Peyer's patch (tissue), 4 donors: ENCODE results near the gene TMEM238. TPM values are rescaled to one million over a fixed set of nuclear protein-coding genes. Genes with fewer than 3 reads are reported as not detected.
A peak's percentile ranks its signal among the peaks of the same experiment; 100 is the strongest.

Experiments
- DNase-seq, 3 donors: peaks; one replicate each; pipeline ENCODE4 v3.0.0-alpha.2; 2017 to 2019
- H3K27ac ChIP-seq, 4 donors: fragments of 200-600 bp; sonication (generic); one replicate each; pipeline ENCODE4 v1.5.1; 2016 to 2019
- H3K27me3 ChIP-seq, 2 donors: fragments of 200-600 bp; sonication (generic); one replicate each; pipeline ENCODE4 v1.5.1; 2019
- H3K36me3 ChIP-seq, 3 donors: fragments of 200-600 bp; sonication (generic); one replicate each; pipeline ENCODE4 v1.5.1; 2016 to 2019
- H3K4me1 ChIP-seq, 4 donors: fragments of 200-600 bp; sonication (generic); one replicate each; pipeline ENCODE4 v1.5.1; 2016 to 2019
- H3K4me3 ChIP-seq, 4 donors: fragments of 200-600 bp; sonication (generic); 1 replicate in 3 of 4; 2 replicates in 1 of 4; pipeline ENCODE4 v1.5.1; 2016 to 2019; ENCODE audit warnings: mild to moderate bottlenecking in 1 of 4
- H3K9me3 ChIP-seq, 4 donors: fragments of 200-600 bp; sonication (generic); one replicate each; pipeline ENCODE4 v1.5.1; 2016 to 2019; ENCODE audit warnings: mild to moderate bottlenecking in 1 of 4
- POLR2A ChIP-seq, 2 donors: fragments of 450-650 bp; IDR thresholded peaks; one replicate each; pipeline ENCODE4 v1.5.1; 2017; ENCODE audit warnings: antibody characterized with exemption in 2 of 2, mild to moderate bottlenecking in 2 of 2, moderate library complexity in 2 of 2
- total RNA-seq, 4 donors: library from RNA; depleted of rRNA; stranded (reverse); fragments of >200 nt; gene quantifications; one replicate each; pipeline ENCODE4 v1.1.0, GENCODE V29; 2016
- TF ChIP-seq, protein P1 (sequence below), 6 experiments: fragments of 450-650 bp in 4 of 6; fragments of 200-600 bp in 2 of 6; sonication (generic) in 1 of 6; IDR thresholded peaks; one replicate each; pipeline ENCODE4 v1.5.1; 2017 to 2019; ENCODE audit warnings: antibody characterized with exemption in 6 of 6, mild to moderate bottlenecking in 3 of 6, moderate library complexity in 1 of 6

Gene TMEM238
- total RNA-seq, 4 donors from 2014 or later = 19.8 to 75.8 (median 61.6) TPM

DNA sequence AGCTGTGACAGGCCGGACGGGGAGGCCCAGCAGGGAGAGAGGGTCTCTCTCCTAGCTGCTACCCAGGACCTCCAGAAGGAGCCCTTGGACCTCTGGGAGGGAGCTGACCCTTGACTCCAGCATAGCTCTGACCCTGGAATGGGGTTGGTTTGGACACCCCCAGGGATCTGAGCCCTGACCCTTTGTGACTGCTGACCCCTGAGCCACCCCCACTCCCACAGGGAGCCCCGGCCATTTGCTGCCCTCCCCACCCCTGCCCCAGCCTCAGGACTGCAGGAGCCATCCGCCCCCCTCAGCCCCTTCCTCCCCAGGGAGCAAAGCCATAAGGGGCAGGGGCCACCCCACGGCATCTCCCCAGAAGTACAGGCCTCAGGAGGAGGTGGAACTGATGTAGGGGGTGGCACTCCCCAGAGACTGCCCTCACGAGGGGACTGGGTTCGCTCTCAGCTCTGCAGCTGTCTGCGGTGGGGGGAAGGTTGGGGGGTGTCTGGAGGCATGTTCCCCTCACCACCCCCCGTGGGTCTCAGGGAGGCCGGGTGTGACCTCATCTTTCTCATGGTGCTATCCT is 36.6 kb downstream of the TMEM238 start:
- no peak overlapping the region for H3K4me3 ChIP-seq
- peaks cover 0 to 23% (median 0%) of the 10 kb centered on the region in 3 donors for H3K36me3 ChIP-seq
- peaks cover 0 to 10% (median 0%) of the 10 kb centered on the region in 4 donors for H3K4me1 ChIP-seq
- no peak for TF ChIP-seq POLR2A (IDR thresholded peaks at IDR 0.05)
- TF ChIP-seq, protein P1, sequence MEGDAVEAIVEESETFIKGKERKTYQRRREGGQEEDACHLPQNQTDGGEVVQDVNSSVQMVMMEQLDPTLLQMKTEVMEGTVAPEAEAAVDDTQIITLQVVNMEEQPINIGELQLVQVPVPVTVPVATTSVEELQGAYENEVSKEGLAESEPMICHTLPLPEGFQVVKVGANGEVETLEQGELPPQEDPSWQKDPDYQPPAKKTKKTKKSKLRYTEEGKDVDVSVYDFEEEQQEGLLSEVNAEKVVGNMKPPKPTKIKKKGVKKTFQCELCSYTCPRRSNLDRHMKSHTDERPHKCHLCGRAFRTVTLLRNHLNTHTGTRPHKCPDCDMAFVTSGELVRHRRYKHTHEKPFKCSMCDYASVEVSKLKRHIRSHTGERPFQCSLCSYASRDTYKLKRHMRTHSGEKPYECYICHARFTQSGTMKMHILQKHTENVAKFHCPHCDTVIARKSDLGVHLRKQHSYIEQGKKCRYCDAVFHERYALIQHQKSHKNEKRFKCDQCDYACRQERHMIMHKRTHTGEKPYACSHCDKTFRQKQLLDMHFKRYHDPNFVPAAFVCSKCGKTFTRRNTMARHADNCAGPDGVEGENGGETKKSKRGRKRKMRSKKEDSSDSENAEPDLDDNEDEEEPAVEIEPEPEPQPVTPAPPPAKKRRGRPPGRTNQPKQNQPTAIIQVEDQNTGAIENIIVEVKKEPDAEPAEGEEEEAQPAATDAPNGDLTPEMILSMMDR (IDR thresholded peaks at IDR 0.05) = no peak
- peaks cover 0 to 5% of the 10 kb centered on the region in 2 donors for H3K27me3 ChIP-seq
- no peaks in the 10 kb centered on the region for H3K9me3 ChIP-seq
- DNase-seq = no peak
- H3K27ac ChIP-seq = no peak overlapping the region

DNA sequence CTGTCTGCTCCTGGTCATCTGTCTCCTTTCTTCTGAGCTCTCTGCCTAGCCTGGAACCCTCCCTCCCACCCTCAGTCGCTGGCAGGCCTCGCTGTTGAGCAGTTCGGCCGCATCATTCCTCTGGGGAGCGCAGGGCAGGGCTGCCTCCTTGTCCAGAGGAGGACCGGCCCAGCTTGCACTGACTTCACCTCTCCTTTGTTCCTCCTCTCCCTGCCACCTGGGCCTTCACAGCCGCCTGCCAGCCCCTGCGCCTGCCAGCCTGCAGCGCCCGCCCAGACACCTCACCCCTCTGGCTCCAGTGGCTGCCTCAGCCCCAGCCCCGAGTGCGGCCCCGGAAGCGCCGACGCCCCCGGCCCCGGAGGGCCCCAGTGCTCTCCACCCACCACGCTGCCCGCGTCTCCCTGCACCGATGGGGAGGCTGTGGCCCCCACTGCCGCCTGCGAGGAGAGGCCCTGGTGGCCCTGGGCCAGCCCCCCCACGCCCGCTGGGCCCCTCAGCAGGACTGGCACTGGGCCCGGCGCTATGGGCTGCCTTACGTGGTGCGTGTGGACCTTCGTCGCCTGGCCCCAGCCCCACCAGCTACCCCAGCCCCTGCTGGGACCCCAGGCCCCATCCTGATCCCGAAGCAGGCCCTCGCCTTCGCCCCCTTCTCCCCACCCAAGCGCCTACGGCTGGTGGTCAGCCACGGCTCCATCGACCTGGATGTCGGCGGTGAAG is 37.2 kb downstream of the TMEM238 start:
- no peaks in the 10 kb centered on the region for H3K27me3 ChIP-seq
- H3K27ac ChIP-seq = no peak overlapping the region
- TF ChIP-seq, protein P1 (IDR thresholded peaks at IDR 0.05) = no peak
- TF ChIP-seq POLR2A (IDR thresholded peaks at IDR 0.05) = no peak
- no peaks in the 10 kb centered on the region for H3K9me3 ChIP-seq
- H3K36me3 ChIP-seq = peaks cover 0 to 29% (median 0%) of the 10 kb centered on the region in 3 donors
- no peak for DNase-seq
- peaks cover 0 to 8% (median 0%) of the 10 kb centered on the region in 4 donors for H3K4me1 ChIP-seq
- H3K4me3 ChIP-seq = no peak overlapping the region

GRCh38 chr19:55345818-55346724 is 38.0 kb downstream of the TMEM238 start:
- Histone ChIP-seq H3K4me1 (peaks cover 0 to 13% (median 2%) of the 10 kb centered on the region in 4 donors), H3K36me3 (peaks cover 0 to 30% (median 0%) of the 10 kb centered on the region in 3 donors), H3K9me3 (no peaks in the 10 kb centered on the region), H3K4me3 (no peak overlapping the region), H3K27ac (no peak overlapping the region), H3K27me3 (no peaks in the 10 kb centered on the region)
- DNase-seq = peak in 2 of 3 donors; percentile 62 to 70
- TF ChIP-seq, protein P1 (IDR thresholded peaks at IDR 0.05) = no peak
- TF ChIP-seq POLR2A (IDR thresholded peaks at IDR 0.05) = no peak

DNA sequence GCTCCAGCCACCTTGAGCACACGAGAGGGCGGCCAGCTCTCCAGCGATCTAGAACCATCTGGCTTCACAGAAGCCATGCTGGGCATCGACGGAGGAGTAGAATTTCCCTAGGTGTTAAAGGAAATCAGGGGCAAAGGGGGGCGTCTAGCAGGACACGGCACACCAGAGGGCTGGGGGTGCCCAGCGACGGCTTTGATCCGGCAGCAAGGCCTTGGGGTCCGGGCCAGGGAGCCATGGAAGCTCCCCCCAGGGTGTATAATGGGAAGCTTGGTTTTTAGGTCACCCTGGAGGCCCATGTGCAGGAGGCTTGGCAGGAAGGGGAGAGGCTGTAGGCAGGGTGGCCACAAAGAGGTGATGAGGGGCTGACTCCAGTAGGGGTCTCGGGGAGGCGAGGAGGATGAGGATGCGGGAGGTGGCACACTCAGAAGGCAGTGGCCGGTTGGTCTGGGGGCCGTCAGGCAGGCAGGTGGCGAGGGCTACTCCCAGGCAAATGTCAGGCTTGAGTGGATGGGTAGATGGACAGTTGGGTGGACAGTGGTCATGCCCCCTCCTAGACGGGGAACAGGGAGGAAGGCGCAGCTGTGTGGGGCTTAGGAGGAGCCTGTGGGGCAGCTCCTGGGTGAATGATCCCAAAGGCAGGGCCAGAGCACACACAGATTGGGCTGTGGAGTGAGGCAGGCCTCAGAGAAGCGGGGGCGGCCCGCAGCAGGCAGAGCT is 38.8 kb downstream of the TMEM238 start:
- H3K9me3 ChIP-seq = no peaks in the 10 kb centered on the region
- no peak overlapping the region for H3K4me3 ChIP-seq
- peaks cover 0 to 30% (median 0%) of the 10 kb centered on the region in 3 donors for H3K36me3 ChIP-seq
- H3K27me3 ChIP-seq = no peaks in the 10 kb centered on the region
- TF ChIP-seq, protein P1 (IDR thresholded peaks at IDR 0.05) = no peak
- no peak for TF ChIP-seq POLR2A (IDR thresholded peaks at IDR 0.05)
- no peak overlapping the region for H3K27ac ChIP-seq
- H3K4me1 ChIP-seq = peaks cover 0 to 21% (median 10%) of the 10 kb centered on the region in 4 donors
- no peak for DNase-seq

DNA sequence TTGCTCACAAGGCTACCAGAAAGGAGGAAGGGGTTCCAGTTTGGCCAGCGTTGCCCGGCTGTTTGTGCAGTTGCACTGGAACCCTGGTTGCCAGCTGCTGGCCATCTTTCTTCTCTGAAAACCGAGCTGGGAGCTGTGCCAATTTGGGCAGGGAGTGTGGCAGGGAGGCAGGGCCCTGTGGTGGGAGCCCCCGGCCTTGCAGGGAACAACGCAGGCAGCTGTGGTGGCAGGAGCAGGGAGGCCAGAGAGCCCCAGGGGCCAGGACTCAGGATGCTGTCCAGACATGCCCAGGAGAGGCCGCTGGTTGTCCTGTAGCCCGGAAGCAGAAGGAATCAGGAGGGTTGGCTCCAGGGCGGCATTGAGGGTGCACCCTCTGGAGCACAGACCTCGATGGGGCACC is 39.6 kb downstream of the TMEM238 start:
- H3K27ac ChIP-seq = no peak overlapping the region
- no peaks in the 10 kb centered on the region for H3K27me3 ChIP-seq
- H3K4me1 ChIP-seq = peaks cover 0 to 21% (median 11%) of the 10 kb centered on the region in 4 donors
- peaks cover 0 to 30% (median 0%) of the 10 kb centered on the region in 3 donors for H3K36me3 ChIP-seq
- DNase-seq = no peak
- no peak overlapping the region for H3K4me3 ChIP-seq
- H3K9me3 ChIP-seq = no peaks in the 10 kb centered on the region
- TF ChIP-seq POLR2A (IDR thresholded peaks at IDR 0.05) = no peak
- TF ChIP-seq, protein P1 (IDR thresholded peaks at IDR 0.05) = no peak
